ENCODE data around the gene ADCY9.
"Not testable (repeated sequence)": the region's sequence is repeated elsewhere in the genome, so short reads cannot be mapped to it uniquely, and the experiment has no call there.

The ADCY9 gene

DNA sequence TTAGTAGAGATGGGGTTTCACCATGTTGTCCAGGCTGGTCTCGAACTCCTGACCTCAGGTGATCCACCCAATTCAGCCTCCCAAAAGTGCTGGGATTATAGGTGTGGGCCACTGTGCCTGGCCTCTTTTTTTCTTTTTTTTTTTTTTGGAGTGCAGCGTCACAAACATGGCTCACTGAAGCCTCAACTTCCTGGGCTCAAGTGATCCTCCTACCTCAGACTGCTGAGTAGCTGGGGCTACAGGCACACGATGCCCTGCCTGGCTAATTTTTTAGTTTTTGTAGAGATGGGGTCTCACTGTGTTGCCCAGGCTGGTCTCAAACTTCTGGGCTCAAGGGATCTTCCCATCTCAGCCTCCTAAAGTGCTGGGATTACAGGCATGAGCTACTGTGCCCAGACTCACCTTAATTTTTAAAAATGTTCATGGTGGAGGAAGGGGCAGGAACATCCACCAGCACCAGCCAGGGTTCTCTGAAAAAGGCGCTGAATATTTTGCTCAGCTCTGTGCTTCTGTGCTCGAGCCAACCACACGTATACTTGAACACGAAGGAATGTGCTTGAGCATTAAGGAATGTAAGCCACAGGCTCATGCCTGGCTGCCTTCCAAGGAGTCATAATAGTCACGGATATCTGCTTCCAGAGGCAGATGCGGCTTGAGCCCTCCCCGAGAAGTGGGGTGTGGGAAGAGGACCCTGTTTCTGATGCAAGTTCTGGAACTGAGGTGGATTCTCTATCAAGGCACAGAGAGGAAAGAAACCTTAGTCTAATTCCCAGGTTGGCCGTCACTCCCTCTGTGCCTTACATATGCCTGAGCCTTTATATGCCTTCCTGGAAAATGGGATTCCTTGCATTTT lies 170.3 kb downstream of the ADCY9 start:
- no peak for DNase-seq

DNA sequence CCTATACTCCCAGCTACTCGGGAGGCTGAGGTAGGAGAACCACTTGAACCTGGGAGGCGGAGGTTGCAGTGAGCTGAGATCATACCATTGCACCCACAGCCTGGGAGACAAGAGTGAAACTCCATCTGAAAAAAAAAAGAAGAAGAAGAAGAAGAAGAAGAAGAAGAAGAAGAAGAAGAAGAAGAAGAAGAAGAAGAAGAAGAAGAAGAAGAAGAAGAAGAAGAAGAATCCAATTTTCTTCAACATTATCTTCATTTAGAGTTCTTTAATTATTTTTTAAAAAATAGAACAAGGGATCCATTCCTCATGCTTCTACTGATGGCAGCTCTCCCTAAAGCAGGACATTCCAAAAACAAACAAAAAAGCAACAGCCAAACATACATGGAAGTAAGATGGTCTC lies 171.8 kb downstream of the ADCY9 start:
- DNase-seq: not testable (repeated sequence)

DNA sequence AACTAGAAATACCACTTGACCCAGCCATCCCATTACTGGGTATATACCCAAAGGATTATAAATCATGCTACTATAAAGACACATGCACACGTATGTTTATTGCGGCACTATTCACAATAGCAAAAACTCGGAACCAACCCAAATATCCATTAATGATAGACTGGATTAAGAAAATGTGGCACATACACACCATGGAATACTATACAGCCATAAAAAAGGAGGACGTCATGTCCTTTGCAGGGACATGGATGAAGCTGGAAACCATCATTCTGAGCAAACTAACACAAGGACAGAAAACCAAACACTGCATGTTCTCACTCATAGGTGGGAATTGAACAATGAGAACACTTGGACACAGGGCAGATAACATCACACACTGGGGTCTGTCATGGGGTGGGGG lies 174.1 kb downstream of the ADCY9 start:
- not testable (repeated sequence) for DNase-seq

DNA sequence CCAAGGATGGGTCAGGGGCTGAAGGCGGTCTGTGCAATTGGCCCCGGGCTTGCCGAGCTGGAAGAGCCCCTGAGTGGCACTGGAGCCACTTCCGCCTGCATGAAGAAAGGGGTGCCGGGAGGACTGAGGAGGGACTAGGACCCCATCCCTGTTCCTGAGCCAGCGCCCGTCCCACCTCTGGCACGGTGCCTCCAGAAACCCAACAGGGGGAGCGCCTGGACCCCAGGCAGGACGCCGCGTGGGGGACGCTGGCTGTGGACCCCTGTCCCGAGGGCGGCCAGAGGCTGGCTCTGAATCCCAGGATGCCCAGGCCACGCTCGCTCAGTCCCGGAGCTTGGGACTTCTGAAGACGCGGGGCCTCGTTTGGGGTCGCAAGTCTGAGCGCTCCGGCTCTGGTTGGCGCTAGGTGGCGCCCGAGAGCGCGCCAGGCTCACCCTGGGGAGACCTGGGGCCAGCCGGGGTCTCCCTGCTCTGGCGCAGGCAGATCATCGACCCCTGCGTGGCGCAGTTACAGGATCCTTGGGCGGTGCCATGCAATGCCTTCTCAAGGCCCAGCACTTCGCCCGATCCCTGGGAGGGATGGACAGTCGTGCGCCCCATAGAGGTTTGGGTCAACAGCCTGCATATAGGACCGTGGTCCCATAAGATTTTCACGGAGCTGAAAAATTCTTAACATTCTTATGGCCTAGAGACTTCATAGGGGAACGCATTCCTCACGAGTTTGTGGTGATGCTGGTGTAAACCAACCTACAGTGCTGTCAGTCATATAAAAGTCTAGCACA lies 177.2 kb downstream of the ADCY9 start:
- peak; percentile 75 for DNase-seq

DNA sequence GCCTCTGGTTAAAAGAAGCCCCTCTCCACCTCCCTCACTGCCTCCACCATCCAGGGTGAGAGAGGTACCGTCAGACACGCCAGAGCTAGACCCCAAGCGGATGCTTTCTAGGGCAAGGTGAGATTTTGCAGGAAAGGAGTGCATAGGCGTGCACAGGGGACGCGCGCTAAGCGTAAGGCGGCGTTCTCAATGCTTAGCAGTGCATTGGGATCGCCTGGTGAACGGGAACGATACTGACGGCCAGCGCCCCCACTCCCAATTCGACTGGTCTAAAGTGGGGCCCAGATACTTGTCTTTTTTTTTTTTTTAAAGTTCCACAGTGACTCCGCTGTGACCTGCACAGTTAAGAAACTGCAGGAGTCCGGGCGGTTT lies 177.8 kb downstream of the ADCY9 start:
- DNase-seq: no peak

DNA sequence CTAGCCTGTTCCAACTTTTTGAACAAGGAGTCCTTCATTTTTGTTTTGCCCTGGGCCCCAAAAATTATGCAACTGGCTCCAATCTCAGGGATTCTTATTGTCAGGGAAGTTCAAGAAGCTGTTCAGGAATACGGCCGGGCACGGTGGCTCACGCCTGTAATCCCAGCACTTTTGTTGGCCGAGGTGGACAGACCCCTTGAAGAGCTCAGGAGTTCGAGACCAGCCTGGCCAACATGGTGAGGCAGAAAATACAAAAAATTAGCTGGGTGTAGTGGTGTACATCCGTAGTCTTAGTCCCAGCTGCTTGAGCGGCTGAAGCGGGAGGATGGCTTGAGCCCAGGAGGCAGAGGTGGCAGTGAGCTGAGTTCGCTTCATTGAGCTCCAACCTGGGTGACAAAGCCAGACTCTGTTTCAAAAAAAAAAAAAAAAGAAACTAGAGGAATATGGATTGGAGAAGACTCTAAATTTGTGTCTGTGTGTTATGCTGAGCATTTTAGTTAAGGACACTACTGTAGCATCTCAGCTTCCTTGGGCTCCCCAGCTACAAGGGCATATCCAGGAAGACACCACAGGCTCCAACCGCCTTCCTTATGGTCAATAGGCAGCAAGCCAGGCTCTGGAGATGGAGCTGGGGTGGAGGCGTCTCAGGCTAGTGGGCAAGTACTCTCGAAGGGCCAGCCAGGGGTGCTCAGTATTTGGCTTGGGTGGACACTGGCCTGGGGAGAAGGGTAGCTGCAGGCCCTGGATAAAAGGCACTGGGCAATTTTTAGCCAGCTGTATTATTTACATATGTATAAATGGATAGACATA lies 179.0 kb downstream of the ADCY9 start:
- DNase-seq: no peak

DNA sequence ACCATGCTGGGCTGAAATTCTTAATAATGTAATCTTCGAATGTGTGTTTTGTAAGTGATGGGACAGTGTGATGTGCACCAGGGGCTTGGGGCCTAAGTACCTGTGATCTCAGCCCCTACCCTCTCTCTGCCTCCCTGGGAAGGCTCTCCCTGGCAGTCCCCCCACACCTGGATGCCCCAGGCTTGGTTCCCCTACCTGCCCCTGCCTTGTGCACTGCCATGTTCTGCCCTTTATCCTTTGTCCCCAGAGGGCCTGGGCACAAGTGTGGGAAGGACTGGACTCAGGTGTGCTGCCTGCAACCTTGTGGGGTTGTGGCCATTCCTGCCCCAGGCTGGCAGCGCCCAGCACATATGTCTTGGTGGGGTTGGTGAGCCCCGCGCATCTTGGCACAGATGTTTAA lies 180.3 kb downstream of the ADCY9 start:
- DNase-seq: no peak

DNA sequence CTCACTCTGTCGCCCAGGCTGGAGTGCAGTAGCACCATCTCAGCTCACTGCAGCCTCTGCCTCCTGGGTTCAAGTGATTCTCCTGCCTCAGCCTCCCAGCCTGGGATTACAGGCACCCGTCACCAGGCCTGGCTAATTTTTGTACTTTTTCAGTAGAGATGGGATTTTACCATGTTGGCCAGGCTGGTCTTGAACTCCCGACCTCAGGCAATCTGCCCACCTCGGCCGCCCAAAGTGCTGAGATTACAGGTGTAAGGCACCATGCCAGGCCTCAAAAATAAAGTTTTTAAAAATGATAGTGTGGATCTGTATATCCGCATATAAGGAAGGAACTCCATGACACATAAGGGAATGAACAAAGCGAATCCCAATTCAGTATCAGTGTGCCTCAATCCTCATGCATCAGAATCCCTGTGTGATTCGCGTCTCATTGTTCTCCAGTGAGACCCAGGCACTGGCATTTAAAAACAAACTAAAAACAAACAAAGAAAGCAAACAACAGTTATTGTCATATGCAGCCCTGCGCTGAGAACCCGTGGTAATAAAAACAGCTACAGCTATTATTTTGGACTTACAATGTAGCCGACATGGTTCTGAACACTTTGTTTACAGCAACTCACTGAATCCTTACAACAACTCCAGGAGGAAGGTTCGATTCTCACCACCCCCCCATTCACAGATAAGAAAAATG lies 181.6 kb downstream of the ADCY9 start:
- DNase-seq: no peak

DNA sequence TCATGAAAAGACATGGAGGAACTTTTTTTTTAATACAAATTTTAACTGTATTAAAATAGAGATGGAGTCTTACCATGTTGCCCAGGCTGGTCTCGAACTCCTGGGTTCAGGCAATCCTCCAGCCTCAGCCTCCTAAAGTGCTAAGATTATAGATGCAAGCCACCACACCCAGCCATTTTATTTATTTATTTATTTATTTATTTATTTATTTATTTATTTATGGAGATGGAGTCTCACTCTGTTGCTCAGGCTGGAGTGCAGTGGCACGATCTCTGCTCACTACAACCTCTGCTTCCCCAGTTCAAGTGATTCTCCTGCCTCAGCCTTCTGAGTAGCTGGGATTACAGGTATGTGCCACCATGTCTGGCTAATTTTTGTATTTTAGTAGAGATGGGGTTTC lies 189.1 kb downstream of the ADCY9 start:
- not testable (repeated sequence) for DNase-seq

DNA sequence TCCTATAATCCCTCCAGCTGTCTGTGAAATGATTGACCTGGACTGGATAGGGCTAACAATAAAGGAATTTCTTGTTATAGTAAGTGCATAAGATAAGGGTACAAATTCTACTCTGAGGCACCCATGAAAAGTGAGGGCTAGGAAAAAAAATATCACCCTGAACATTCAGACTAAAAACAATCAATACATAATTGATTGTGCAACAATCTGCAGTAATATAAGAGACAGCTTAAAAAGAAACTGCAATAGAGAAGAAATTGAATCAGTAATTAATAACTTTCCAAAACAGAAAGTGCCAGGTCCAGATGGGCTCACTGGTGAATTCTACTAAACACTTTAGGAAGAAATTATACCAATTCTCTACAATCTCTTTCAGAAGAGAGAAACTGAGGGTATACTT lies 191.5 kb downstream of the ADCY9 start:
- DNase-seq: no peak

DNA sequence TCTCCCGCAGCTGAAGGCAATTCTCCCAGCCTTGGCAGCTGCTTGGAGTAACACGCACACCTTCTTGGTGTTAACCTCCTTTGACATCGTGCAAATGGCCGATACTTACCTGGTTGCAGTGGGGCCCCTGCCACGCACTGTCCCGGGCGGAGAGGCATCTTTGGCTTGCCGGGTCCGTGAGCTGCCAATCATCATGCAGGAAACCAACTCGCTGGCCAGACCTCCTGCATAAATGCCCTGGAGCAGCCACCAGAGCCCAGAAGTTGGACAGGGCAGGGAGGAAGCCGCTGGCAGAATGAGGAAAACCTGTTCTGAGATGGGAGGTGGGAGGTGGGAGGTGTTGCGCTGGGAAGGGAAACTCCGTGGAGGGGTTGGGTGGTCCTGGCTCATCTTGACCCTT lies 194.0 kb downstream of the ADCY9 start:
- no peak for DNase-seq

DNA sequence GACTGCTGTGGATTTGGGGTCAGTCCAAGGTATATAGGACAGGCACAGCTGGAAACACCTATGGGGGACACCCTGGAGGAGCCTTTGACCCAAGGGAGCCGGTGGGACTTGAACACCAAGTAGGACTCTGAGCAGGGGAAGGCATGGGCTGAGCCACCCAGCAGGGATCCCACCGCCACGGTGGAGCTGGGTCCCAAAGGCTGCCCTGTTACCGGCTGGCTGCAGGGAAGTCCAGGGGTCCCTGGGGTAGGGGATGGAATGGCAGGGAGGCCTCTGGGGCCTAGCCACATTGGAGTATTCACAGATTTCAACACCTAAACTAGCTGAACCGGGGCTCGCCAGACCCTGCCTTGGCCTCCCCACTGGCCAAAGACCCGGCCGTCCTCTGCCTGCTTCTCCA lies 196.0 kb downstream of the ADCY9 start:
- DNase-seq: no peak

DNA sequence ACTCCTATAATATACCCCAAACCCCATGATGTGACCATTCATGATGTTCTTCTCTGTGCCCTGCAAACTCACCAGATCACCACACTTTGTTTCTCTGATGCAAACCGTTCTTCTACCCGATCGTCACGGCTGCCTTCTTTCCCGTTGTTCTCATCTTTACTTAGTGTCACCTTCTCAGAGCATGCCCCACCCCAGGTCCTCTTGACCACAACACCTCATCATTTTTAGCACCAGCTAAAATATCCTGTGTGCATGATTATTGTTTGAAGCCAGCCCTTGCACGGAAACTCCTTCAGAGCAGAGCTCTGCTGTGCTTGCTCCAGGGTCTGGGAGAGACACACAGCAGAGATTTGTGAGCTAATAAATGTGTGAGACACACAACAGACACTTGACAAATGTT lies 196.8 kb downstream of the ADCY9 start:
- no peak for DNase-seq

DNA sequence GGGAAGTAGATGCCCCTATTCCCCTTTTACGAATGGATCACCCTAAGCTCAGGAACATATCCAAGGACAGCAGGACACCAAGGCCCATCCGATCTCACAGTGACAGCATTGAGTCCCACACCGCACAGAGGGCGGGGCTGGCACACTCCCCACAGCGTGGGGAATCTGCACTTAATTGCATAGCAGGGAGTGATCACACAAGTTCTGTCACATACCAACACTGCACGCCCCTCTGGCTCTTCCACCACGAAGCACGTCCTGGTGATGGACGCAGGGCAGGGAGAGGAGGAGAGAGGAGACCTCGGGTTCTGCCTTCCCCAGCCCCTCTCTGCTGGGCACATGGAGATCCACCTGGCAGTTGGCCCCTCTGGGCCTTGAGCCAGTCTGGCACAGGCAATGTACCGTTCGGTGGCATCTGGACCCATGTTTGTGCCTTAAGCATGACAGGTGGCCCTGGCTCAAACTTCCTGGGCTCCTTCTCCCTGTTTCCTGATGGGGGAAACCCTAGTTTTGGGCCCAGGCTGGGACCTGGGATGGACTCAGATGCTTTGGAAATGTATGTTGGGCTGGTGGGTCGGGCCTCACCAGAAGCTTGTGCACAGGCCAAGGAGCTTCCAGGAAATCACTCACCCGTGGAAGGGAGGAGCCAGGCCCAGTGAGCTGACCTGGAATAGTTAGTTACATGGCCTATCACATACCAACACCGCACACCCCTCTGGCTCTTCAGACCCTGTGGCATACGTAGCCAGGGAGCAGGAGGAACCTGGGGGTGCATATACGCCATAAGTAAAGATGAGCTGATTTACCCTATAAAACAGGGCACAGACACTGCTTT lies 200.6 kb downstream of the ADCY9 start:
- no peak for DNase-seq

DNA sequence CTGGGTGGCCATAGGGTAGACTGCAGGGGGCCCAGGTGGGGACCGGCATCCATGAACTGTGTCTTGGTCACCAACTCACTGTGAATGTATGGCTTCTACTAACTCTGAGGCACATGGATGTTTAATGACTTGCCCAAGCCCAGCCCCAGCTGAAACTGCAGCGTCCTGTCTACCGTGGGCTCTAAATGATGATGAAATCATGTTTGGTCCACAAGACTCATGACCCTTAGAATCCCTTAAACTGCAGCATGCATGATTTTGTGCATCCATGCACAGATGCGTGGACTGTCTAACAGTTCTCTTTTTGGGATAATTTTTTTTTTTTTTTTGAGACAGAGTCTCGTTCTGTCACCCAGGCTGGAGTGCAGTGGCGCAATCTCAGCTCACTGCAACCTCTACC lies 203.3 kb downstream of the ADCY9 start:
- DNase-seq: no peak

Data from CD4-positive, alpha-beta T cell treated with Interleukin-6 for 4 hours (primary cell).